ENCODE data around the gene DPY19L1.
"Not testable (repeated sequence)": the region's sequence is repeated elsewhere in the genome, so short reads cannot be mapped to it uniquely, and the experiment has no call there.

Gene DPY19L1

DNA sequence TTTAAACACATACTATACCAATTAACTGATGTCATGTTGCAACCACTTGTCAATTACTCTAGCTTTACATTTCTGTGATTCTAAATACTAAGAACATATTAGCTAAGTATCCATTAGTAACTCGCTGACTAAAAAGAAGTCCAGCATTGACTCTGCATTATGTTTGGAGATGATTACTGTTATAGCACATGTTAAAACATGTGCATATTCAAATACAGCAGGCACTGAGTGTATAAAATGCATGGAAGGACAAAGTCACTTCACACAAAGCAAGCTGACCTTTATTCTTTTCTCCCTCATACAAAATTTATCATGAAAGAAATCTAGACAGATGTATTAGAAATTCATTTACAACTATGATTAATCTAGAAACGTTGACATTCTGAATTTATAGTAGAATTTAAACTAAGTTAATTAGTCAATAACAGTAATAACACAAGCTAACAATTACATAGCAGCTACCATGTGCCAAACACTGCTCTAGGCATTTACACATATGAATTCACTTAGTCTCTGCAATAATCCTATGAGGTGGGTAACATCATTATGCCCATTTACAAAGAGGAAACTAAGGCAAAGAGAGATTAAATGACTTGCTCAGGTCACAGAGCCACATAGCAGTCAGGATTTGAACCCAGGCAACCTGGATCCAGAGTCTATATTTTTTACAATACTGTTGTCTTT is 48.7 kb downstream of the DPY19L1 start:
- DNase-seq (ENCODE audit: low read depth) = not testable (repeated sequence)

DNA sequence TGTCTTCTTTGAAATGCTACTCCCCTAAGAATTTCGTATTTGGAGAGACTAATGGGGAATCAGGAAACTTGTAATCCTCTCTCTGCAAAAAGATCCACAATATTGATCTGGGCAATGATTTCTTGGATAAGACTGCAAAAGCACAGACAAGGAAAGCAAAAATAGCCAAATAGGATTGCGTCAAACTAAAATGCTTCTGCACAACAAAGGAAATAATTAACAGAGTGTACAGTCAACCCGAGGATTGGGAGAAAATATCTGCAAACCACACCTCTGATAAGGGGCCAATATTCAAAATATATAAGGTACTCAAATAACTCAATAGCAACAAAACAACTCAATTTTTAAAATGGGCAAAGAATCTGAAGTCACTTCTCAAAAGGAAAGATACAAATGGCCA is 52.1 kb downstream of the DPY19L1 start:
- DNase-seq (ENCODE audit: low read depth) = not testable (repeated sequence)

DNA sequence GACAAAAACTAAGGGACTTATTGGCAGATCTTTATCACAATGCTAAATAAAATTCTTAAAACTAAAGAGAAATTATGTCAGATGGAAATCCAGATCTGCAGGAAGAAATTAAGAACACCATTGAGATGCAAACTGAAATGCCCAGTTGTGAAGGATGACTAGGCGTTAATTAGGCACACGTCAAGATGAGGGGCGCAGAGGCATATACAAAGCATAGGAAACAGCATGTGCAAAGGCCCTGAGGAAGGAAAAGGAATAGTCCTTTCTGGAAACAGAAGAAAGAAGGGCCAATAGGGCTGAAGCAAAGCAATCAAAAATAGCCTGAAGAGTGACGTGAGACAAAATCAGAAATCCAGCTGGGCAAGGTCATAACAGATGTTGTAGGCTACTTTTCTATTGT is 53.1 kb downstream of the DPY19L1 start:
- DNase-seq (ENCODE audit: low read depth) = not testable (repeated sequence)

DNA sequence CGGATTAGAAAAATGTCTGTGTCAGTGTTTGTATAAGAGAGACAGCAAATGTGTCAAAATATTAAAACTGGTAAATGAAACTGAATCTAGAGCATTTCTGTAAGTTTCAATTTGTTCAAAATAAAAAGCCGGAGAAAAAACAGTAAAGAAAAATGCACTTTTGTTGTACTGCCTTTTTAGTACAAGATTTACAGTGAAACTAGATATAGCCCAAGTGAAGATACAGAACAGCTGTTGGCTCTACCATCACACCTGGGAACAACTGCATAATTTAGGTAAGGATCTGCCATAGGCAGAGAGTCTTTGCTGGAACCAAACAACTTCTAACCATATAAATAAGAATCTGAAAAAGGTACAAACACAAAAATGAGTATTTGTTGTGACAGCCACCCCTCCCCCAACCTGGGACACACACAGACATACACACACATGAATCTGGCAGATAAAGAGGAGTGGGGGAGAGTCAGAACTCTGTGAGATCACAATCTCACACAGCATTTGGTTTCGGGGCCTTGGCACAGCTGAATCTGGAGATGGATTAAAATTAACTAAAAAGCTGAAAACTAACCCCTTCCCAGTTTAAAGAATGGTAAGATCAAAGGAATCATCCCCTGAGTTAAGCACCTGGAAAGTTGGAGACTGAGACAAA is 54.8 kb downstream of the DPY19L1 start:
- no peak for DNase-seq (ENCODE audit: low read depth)

DNA sequence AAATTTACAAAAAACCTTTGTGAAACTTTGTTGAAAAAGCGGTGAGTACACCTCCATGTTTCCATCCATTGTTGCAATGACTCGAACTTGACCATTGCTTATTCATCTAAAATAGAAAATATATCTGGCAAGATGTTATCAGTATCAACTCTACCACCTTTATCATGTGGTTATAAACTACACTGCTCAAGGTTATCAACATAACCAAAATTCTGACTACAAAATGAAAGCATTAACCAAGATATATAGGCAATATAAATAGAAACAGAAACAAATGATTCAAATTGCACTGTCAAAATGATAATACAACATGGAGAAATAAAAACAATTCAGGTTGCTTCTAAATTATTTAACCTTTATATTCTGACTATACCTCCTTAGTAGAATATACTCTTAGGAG is 58.2 kb downstream of the DPY19L1 start:
- not testable (repeated sequence) for DNase-seq (ENCODE audit: low read depth)

DNA sequence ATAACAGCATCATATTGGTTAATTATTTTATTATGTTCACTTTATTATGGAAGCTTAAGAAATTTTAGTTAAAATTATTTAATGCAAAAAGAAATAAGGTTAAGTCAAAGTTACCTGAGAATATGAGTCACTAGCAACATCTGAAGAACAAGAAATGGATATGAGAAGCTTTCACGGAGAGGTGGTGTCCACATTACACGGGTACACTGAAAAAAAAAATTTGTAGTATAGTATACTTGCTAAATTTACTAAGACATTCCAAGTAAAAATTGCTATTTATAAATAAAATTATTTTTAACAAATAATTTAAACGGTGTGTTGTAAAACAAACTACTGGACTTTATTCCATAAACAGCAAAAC is 63.9 kb downstream of the DPY19L1 start:
- no peak for DNase-seq (ENCODE audit: low read depth)

DNA sequence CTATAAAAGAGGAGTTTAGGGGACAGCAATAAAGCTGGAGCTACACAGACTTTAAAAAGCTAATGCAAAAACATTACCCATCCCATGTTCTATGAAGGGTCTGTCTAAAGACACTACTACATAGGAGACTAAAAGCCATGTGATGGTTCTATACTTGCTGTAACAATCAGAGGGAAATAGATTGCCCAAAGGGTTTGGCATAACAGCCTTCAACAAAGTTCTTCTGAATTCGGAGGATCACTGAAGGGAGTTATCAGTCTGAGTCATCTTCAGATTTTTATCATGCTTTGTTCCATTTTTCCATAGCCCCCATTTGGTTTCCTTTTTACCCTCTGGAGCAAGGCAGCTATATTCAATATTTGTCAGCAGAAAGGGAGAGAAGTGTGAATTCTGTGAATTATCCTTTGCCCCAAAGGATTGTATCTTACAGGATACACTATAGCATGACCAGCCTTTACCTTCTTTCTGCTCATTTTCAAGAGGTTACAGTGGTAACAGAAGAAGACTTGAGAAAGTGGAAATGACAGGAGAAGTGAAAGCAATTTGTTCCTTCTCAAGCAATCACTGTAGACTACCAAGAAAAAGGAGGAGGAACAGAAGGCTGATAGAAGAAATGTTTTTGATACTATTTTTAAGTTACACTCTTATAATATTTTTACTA is 64.4 kb downstream of the DPY19L1 start:
- DNase-seq (ENCODE audit: low read depth) = not testable (repeated sequence)

DNA sequence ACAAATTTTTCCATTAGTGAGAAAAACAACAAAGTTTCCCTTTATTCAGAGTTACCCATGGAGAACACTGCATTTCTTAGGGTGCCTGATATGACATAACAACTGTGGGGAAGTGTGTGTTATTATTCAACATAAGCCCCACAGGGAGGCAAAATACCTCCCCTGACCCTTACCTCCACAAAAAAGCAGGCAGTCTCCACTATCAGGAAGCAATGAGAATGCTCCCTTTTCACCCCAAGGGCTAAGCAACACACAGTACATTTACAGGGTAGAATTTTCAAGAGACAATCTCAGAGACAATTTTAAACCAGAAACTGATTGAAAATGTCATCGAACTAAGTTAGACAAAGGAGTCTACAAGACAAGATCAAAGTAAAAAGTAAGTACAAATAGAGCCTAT is 69.5 kb downstream of the DPY19L1 start:
- not testable (repeated sequence) for DNase-seq (ENCODE audit: low read depth)

DNA sequence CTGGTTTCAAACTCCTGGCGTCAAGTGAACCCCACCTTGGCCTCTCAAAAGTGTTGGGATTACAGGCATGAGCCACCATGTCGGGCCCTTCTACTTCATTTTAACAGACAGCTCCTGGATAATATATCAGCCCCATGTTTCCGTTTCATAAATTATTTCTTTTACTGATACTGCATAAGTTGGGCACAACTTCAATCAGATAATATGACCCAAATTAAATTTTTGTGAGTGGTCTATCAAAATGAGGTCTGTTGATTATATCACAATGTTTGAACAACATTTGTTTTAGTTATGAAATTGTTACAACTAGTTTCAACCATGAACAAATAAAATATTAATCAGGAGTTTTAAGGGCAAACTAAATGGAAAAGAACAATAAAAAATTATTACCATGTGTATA is 70.8 kb downstream of the DPY19L1 start:
- DNase-seq (ENCODE audit: low read depth) = not testable (repeated sequence)

DNA sequence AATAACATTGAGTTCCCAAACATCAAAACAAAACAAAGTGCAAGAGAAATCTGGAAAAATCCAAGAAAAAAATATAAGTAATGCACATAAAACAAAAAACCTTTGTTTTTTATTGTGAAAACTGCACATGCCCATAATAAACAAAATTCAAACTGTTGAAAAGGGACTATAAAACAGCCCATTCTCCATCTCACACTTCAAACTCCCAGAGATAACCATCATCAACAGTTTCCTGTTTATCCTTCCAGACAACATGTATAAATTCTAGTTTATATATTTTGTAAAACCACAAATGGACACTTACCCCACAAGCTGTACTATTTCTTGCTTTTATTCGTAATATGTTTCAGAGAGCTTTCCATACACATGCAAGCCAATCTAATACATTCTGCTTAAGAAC is 79.3 kb downstream of the DPY19L1 start:
- DNase-seq (ENCODE audit: low read depth) = no peak

DNA sequence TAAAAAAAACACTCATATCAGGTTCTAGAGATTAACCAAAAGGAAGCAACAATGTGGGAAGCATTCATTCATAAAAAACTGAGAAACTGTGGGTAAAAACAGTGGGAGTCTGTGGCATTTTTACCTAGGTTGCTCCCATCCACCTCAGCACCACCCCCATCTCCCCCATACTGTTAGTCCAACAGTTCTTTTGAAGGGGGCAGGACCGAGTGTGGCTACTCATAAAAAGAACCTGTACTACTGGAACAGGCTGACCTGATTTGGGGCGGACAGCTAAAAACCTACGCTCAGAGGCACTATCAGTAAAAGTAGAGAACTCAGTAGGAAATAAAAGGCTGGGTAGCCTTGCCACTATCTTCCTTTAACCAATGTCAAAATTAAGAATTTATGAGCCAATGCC is 84.5 kb downstream of the DPY19L1 start:
- DNase-seq (ENCODE audit: low read depth) = no peak

DNA sequence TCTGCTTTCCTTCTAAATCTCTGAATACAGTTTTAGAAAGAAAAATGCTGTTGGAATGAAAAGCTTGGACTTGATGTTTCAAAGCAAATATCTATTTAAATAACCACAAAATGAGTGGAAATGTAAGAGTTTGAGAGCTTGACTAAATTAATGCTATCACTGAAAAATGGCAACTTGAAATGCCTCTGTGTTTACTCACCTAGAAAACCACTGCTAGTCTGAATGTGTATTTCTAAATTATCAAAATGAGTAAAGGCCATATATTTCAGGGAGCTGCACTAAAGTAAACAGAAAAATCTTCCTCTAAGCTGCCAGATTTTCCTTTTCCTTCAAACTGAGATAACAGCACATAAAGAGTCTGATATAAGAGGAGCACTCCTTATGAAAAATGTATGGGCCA is 87.9 kb downstream of the DPY19L1 start:
- DNase-seq (ENCODE audit: low read depth) = peak; percentile 86

DNA sequence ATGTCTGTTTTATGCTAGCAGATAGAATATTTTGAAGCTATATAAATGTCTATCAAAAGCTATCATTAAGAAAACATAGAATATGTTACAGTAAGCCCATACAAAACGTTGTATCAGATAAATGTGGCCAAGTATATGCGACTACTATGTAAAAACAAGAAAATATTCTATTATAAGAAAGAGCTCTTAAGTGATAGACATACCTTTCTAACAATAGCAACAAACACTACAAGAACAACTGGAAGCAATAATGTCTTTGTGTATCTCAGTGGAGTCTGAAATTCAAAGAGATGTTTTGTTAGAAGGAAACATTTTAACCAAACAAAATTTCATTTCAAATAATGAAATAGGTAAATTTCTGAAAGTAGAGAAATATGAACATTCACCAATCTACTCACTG is 89.9 kb downstream of the DPY19L1 start:
- DNase-seq (ENCODE audit: low read depth) = not testable (repeated sequence)

DNA sequence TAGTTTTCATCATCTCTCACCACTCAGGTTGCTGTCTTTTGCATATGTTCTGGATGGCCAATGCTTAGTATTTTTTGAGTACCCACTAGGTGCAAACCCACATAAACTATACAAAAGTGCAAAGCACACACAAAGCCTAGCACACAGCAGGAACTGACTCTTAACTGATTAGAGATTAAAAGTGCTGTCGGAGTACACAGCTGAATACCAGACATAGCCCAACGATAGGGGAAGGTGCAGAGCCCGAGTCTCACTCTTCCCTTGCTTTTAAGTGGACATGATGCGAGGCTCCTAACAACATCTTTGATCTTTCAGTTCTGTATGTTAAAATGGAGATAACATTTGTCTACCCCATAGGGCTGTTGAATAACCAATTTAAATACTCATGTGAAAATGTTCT is 90.8 kb downstream of the DPY19L1 start:
- DNase-seq (ENCODE audit: low read depth) = no peak

DNA sequence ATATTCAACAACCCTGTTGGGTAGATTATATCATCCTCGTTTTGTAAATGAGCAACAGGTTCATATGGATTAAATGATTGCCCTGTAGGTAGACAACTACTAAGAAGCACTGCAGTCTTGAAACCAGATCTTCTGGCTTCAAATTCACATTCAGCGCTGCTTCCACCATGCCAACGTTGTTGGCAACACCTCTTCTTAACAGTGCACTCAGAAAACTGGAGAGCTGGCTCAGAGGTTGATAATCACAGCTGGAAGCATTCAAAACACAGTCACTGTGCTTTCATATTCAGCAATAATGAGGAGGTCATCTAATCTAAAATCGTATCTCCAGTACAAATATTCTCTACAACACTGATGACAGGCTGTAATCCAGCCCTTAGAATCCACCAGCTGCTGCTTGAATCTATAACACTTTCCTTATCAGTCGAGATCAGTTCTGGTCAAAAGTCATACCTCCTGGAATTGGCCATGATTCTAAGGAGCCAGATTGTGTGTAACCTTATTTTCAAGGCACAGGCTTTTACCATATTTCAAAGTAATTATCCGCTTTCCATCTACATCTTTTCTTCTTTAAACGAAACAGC is 91.3 kb downstream of the DPY19L1 start:
- peak; percentile 21 for DNase-seq (ENCODE audit: low read depth)

DNA sequence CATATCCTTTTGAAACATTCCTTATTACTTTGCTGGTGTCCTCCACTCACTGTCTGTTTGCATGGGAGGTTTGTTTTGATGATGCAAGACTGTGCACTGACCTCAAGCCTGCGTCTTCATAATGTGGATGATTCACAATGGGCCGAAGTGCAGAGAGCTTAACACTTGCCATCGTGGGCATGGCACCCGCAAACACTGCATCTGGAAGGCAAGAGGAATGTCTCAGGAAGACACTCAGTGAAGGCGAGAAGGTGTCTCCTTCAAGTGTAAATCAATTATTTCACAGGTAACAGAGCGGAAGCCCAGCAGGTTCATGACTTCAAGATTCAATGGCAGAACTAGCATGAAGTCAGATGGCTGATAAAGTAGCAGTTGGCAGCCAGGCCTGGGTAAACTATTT is 98.1 kb downstream of the DPY19L1 start:
- peak; percentile 98 for DNase-seq (ENCODE audit: low read depth)

DNA sequence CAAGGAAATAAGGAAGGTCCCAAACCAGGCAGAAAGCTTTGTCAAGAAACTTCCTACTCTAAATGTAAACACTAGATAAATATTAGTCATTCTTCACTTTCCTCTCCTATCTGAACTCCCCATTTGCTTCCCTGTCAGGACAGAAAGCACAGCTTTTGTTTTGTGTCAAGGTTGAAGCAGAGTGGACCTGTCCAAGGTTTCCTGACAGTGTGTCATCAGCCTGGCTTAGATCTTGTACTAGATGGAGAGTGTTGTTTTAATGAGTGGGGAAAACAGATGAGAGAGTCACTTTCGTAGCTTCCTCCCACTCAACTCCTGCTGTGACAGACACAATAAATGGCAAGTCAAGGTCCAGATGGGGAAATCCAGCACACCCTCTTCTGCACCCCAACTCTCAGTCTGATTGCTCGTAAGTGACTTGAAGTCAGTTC is 101.5 kb downstream of the DPY19L1 start:
- peak; percentile 13 for DNase-seq (ENCODE audit: low read depth)

DNA sequence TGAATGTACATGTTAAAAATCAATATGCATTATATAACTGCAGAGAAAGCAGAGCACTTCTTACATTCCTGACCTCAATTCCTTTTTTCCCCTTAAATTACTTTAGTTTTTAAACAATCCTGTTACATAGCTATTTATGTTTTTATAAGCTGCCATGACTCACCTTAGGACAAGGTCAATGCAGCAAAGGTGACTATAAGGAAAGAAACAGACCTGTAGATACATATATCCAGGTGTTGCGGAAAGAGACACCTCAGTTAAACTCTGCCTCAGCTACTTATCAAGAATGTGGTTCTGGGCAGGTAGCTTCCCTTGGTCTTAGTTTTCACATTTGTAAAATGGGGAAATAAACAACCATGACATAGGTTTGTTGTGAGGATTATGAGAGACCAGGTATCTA is 105.5 kb downstream of the DPY19L1 start:
- DNase-seq (ENCODE audit: low read depth) = no peak

DNA sequence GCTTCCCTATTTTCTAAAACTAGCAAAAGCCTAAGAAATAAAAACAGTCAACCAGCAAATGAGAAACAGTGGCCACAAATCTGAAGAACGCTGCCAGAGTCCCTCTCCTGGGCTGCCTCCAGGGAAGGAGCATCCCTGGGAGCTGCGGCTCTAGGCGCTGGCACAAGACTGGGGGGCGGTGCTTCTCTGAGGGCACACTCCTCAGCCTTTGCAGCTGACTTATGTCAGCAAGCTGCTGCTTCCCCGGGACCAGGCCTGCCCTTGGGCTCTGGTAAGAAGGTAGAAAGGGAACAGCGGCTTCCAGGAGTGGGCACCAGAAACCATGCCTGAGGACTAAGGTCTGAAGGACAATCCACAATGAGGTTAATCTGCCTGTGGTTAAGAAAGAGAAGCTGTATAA is 107.5 kb downstream of the DPY19L1 start:
- not testable (repeated sequence) for DNase-seq (ENCODE audit: low read depth)

DNA sequence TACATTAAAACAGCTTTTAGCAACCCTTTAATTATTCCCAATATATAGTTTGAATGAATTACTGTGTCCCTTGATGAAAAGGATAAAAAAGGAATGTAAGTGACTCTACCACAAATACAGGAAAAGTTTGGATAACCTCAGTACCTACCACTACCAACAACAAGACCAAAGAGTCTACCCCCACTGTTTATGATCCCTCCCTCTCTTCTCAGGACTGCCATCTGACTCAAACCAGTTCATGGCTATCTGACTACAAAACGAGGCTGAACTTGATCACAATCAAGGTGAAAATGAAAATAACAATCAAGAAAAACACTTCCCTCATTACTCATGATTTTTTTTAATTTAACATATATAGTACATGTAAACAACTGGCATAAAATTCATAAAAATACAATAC is 108.7 kb downstream of the DPY19L1 start:
- no peak for DNase-seq (ENCODE audit: low read depth)

DNA sequence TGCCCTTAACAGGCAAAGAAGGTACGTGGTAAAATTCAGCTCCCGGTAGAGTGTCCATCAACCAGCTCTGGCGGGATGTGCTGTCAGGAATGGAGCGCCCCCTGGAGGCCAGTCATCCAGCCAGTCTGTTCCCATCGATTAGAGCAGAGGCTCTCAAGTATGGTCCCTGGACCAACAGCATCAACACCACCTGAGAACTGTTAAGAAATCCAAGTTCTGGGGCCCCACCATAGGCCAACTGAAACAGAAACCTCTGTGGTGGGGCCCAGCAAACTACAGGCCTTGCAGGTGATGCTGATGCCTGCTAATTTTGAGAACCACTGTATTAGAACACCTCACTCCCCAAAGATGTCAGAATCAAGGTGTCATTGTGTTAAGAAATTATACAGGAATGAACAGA is 109.2 kb downstream of the DPY19L1 start:
- peak; percentile 31 for DNase-seq (ENCODE audit: low read depth)

DNA sequence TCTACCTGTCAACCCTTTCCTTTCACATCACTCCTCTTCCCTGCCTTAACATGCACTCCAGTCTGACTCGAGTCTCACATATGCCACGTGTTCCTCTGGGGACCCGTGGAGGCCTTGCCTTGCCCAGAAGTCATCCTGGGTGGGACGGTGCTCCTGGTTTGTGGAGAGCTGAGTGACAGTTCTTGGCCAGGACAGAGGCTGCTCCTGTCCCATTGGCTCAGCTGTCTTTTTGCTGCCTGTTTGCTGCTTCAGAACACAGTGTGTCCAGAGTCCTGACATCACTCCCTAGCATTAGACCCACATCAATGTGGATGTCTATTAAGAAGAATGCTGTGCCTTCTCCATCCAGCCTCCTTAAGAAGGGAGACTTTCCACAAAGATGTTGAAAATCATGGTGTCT is 116.8 kb downstream of the DPY19L1 start:
- DNase-seq (ENCODE audit: low read depth) = not testable (repeated sequence)

DNA sequence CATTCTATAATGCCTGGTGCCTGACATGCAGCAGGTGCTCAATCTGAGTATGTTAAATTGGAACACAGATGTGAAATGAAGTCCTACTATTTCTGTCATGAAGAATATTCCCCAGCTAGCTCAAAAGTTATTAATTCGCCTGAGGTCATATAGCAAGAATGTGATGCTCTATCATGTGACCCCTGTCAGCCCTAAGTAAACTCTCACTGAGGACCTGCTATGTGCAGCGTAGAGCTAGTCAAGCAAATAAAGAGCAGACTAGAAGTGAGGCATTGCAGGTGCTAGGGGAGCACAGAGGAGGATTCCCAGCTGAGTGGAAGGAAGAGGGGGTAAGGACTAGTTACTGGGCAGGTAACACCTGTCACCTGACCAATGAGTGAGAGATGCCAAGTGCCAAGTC is 118.2 kb downstream of the DPY19L1 start:
- not testable (repeated sequence) for DNase-seq (ENCODE audit: low read depth)

Data from amniotic epithelial cell (primary cell).